Measurements from ENCODE around the gene ARFIP1.

- TF ChIP-seq CREB1 (IDR thresholded peaks at IDR 0.05) (no peak), EP300 (IDR thresholded peaks at IDR 0.05; ENCODE audit: borderline replicate concordance in 1 of 2, low read depth in 2 of 2, low read length in 2 of 2) (no peak), SP2 (IDR thresholded peaks at IDR 0.05; ENCODE audit: low read length) (no peak), MAX (IDR thresholded peaks at IDR 0.05) (no peak), BRCA1 (IDR thresholded peaks at IDR 0.05; ENCODE audit: low read depth, low read length) (no peak), EGR1 (IDR thresholded peaks at IDR 0.05; ENCODE audit: borderline replicate concordance, low read depth, low read length) (no peak), RNF2 (IDR thresholded peaks at IDR 0.05; ENCODE audit: borderline replicate concordance, low read depth, low read length, missing control alignments, poor library complexity, severe bottlenecking) (no peak), POLR2A (IDR thresholded peaks at IDR 0.05; ENCODE audit: control extremely low read depth in 1 of 2, low read depth in 2 of 2, low read length in 2 of 2) (no peak), RBBP5 (IDR thresholded peaks at IDR 0.05; ENCODE audit: borderline replicate concordance, low read depth, low read length) (no peak), ZNF274 (IDR thresholded peaks at IDR 0.05; ENCODE audit: borderline replicate concordance, extremely low read depth, low read length) (no peak)
- TF ChIP-seq, protein P1, sequence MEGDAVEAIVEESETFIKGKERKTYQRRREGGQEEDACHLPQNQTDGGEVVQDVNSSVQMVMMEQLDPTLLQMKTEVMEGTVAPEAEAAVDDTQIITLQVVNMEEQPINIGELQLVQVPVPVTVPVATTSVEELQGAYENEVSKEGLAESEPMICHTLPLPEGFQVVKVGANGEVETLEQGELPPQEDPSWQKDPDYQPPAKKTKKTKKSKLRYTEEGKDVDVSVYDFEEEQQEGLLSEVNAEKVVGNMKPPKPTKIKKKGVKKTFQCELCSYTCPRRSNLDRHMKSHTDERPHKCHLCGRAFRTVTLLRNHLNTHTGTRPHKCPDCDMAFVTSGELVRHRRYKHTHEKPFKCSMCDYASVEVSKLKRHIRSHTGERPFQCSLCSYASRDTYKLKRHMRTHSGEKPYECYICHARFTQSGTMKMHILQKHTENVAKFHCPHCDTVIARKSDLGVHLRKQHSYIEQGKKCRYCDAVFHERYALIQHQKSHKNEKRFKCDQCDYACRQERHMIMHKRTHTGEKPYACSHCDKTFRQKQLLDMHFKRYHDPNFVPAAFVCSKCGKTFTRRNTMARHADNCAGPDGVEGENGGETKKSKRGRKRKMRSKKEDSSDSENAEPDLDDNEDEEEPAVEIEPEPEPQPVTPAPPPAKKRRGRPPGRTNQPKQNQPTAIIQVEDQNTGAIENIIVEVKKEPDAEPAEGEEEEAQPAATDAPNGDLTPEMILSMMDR (IDR thresholded peaks at IDR 0.05; ENCODE audit: control extremely low read depth in 1 of 3, insufficient read depth in 1 of 3, low read depth in 1 of 3, low read length in 3 of 3): no peak
- TF ChIP-seq, protein P2, sequence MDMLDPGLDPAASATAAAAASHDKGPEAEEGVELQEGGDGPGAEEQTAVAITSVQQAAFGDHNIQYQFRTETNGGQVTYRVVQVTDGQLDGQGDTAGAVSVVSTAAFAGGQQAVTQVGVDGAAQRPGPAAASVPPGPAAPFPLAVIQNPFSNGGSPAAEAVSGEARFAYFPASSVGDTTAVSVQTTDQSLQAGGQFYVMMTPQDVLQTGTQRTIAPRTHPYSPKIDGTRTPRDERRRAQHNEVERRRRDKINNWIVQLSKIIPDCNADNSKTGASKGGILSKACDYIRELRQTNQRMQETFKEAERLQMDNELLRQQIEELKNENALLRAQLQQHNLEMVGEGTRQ (IDR thresholded peaks at IDR 0.05; ENCODE audit: low read length): no peak
These were observed 42.6 kb downstream of the ARFIP1 start for GRCh38 chr4:152822323-152822722.
